ENCODE data around the gene ATG9A.

ATG9A gene

DNA sequence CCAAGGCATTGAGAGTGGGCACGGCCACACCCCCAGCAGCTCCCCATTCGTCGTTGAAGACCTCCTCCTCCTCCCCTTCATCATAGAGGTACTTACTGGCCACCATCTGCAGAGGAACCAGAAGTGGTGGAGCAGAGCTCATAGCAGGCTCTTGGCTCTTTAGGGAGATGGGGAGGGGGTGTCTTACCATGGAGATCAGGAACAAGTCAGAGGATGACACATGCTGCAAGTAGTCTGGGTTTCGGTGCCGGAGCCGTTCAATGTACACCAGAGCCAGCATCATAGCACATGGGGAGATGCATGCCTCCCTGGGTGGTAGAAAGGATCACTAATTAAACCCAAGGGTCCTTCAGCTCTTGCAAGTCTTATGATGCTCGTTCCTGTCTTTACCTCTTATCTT lies 54.6 kb downstream of the ATG9A start:
- H3K4me3 ChIP-seq (ENCODE audit: low read depth, low read length), result no peak overlapping the region
- TF ChIP-seq CTCF (IDR thresholded peaks at IDR 0.05; ENCODE audit: low read depth, low read length) (no peak), MYC (IDR thresholded peaks at IDR 0.05; ENCODE audit: low read depth, low read length) (no peak), POLR2A (IDR thresholded peaks at IDR 0.05; ENCODE audit: extremely low read depth, insufficient read length) (no peak)
- TF ChIP-seq, protein P1, sequence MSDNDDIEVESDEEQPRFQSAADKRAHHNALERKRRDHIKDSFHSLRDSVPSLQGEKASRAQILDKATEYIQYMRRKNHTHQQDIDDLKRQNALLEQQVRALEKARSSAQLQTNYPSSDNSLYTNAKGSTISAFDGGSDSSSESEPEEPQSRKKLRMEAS (IDR thresholded peaks at IDR 0.05; ENCODE audit: low read depth, low read length), result no peak
- DNase-seq (ENCODE audit: low read depth), result no peak

DNA sequence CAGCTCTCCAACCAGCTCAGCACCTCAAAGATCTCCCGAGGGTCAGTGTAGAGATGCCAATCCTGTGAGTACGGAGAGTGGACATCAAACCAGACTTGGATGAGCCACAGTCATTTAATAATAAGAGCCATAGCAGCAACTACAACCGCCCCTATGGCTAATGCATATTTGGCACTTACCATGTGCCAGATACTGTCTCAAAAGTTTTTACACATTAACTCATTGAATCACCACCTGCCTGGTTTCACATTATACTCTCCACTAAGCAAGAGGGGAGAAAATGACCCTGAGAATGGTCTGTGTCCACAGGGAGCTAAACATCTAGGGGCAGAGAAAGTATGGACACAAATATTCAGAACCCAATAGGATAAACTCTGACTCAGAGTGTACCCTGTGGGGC lies 55.3 kb downstream of the ATG9A start:
- TF ChIP-seq POLR2A (IDR thresholded peaks at IDR 0.05; ENCODE audit: extremely low read depth, insufficient read length), result no peak
- DNase-seq (ENCODE audit: low read depth), result no peak
- no peak overlapping the region for H3K4me3 ChIP-seq (ENCODE audit: low read depth, low read length)

DNA sequence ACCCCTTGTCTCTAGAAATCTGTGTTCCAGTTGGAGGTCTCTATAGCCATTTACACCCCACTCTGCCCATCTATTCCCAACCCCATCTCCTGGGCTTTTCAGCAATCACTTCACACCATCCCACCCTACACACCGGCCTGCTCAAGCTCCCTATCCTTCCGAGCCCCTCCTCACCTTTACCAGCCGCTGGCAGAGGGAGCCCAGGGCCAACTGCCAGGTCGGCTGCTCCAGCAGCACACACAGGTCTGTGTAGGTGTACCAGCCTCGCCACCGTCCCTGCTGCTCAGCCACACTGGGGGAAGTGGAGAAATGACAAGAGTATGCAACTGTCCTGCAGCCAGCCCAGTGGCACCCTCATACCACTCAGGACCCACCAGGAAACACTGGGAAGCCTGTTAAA lies 56.3 kb downstream of the ATG9A start:
- no peak for DNase-seq (ENCODE audit: low read depth)
- TF ChIP-seq, protein P1 (IDR thresholded peaks at IDR 0.05; ENCODE audit: low read depth, low read length), result no peak
- no peak for TF ChIP-seq MYC (IDR thresholded peaks at IDR 0.05; ENCODE audit: low read depth, low read length)
- no peak for TF ChIP-seq POLR2A (IDR thresholded peaks at IDR 0.05; ENCODE audit: extremely low read depth, insufficient read length)
- H3K4me3 ChIP-seq (ENCODE audit: low read depth, low read length), result no peak overlapping the region

- no peak for DNase-seq (ENCODE audit: low read depth)
Measured at GRCh38 chr2:219172231-219173154, 56.9 kb downstream of the ATG9A start.

DNA sequence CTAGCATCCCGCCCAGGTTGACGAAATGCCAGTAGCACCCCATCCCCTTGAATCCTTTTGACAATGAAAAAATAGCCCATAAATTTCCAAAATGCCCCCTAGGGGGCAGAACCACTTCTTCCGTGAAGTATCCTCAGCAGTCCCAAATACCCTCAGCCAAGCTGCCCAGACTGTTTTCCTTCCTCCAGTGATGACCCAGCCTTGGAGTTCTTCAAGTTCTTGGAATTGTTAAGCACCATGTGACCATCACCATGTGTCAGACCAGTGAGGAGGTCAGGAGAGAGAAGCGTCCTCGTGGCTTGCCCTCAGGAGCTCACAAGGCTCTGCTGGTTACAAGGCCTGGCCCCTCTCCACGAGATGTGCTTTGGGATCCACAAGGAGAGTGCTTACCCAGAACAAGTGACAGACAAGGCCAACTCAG lies 58.2 kb downstream of the ATG9A start:
- no peak overlapping the region for H3K4me3 ChIP-seq (ENCODE audit: low read depth, low read length)
- TF ChIP-seq POLR2A (IDR thresholded peaks at IDR 0.05; ENCODE audit: extremely low read depth, insufficient read length) (no peak), MYC (IDR thresholded peaks at IDR 0.05; ENCODE audit: low read depth, low read length) (no peak), CTCF (IDR thresholded peaks at IDR 0.05; ENCODE audit: low read depth, low read length) (peak; percentile 74)
- peak; percentile 61 for DNase-seq (ENCODE audit: low read depth)

More at GRCh38 chr2:219172231-219173154, 56.9 kb downstream of the ATG9A start:
- no peak overlapping the region for H3K4me3 ChIP-seq (ENCODE audit: low read depth, low read length)
- TF ChIP-seq CTCF (IDR thresholded peaks at IDR 0.05; ENCODE audit: low read depth, low read length) (no peak), MYC (IDR thresholded peaks at IDR 0.05; ENCODE audit: low read depth, low read length) (no peak), POLR2A (IDR thresholded peaks at IDR 0.05; ENCODE audit: extremely low read depth, insufficient read length) (no peak)
- TF ChIP-seq, protein P1 (IDR thresholded peaks at IDR 0.05; ENCODE audit: low read depth, low read length), result no peak

DNA sequence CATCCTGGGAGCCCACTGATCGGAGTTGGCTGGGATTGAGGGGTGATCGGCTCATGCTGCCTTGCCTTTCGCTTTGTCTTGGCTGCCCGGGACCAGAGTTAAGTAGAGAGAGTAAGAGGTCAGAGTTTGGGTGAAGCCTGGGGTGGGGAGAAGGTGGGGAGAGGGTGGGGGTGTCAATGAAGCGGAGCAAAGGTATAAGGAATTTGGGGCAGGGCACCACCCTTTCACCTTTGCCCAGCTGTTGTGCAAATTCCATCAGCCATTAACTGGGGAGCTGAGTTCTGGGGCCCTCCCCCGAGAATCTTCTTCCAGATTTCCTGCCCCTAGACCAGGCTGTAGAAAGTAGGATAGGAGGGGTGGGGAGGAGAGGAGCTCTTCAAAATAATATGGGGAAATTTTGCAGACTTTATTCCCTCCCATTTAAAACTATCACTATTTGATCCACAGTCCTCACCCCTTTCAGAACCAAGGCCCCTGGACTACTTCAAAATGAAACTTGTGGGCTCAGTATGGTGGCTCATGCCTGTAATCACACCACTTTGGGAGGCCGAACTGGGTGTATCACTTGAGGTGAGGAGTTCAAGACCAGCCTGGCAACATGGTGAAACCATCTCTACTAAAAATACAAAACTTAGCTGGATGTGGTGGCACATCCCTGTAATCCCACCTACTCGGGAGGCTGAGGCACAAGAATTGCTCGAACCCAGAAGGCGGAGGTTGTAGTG lies 59.3 kb downstream of the ATG9A start, which contains the start of gene SLC23A3:
Gene SLC23A3 (minus strand): TSS at position 100 of the 725 bp plus-strand sequence. CDS start 45 bp downstream, at position 55.
- no peak within 1 kb of the TSS for H3K4me3 ChIP-seq (ENCODE audit: low read depth, low read length)
- no peak for DNase-seq (ENCODE audit: low read depth)
- TF ChIP-seq CTCF (IDR thresholded peaks at IDR 0.05; ENCODE audit: low read depth, low read length) (no peak), MYC (IDR thresholded peaks at IDR 0.05; ENCODE audit: low read depth, low read length) (no peak), POLR2A (IDR thresholded peaks at IDR 0.05; ENCODE audit: extremely low read depth, insufficient read length) (no peak)
- TF ChIP-seq, protein P1 (IDR thresholded peaks at IDR 0.05; ENCODE audit: low read depth, low read length), result no peak
